IPS-NIHi7 (cell line): ENCODE data around the gene PTGS1.
A peak's percentile ranks its signal among the peaks of the same experiment; 100 is the strongest.
"Not testable (repeated sequence)": the region's sequence is repeated elsewhere in the genome, so short reads cannot be mapped to it uniquely, and the experiment has no call there.

Source experiments
- DNase-seq: peaks from one replicate; pipeline ENCODE4 v3.0.0; 2012; ENCODE audit warnings: mixed read lengths; ENCODE audit errors: extremely low spot score

The PTGS1 gene

GRCh38 chr9:122370869-122371755, at the start of gene PTGS1:
Gene PTGS1 (plus strand): TSS chr9:122371024. CDS start chr9:122371085, 61 bp downstream.
- DNase-seq, result peak; percentile 79

- no peak for DNase-seq
Observed at GRCh38 chr9:122322553-122322952, 48.3 kb upstream of the PTGS1 start.

GRCh38 chr9:122324665-122325064, 46.2 kb upstream of the PTGS1 start:
- DNase-seq, result not testable (repeated sequence)

- DNase-seq, result no peak
Observed at GRCh38 chr9:122325124-122325523, 45.7 kb upstream of the PTGS1 start.

- no peak for DNase-seq
Observed at GRCh38 chr9:122327175-122327574, 43.6 kb upstream of the PTGS1 start.

- DNase-seq, result no peak
Observed at GRCh38 chr9:122329597-122329996, 41.2 kb upstream of the PTGS1 start.

GRCh38 chr9:122330466-122330865, 40.4 kb upstream of the PTGS1 start:
- not testable (repeated sequence) for DNase-seq

- DNase-seq, result no peak
Observed at GRCh38 chr9:122331523-122331927, 39.3 kb upstream of the PTGS1 start.

GRCh38 chr9:122332083-122332482, 38.7 kb upstream of the PTGS1 start:
- DNase-seq, result peak; percentile 52

GRCh38 chr9:122332644-122333043, 38.2 kb upstream of the PTGS1 start:
- DNase-seq, result no peak

- DNase-seq, result no peak
Observed at GRCh38 chr9:122333169-122333808, 37.5 kb upstream of the PTGS1 start.

GRCh38 chr9:122334916-122335315, 35.9 kb upstream of the PTGS1 start:
- no peak for DNase-seq

- no peak for DNase-seq
Observed at GRCh38 chr9:122336189-122336588, 34.6 kb upstream of the PTGS1 start.

GRCh38 chr9:122336866-122337555, 33.8 kb upstream of the PTGS1 start:
- DNase-seq, result peak; percentile 59

GRCh38 chr9:122337556-122337929, 33.3 kb upstream of the PTGS1 start:
- DNase-seq, result no peak

GRCh38 chr9:122338536-122338935, 32.3 kb upstream of the PTGS1 start:
- DNase-seq, result no peak

GRCh38 chr9:122338994-122339393, 31.8 kb upstream of the PTGS1 start:
- no peak for DNase-seq

- DNase-seq, result no peak
Observed at GRCh38 chr9:122339579-122339978, 31.2 kb upstream of the PTGS1 start.

- DNase-seq, result no peak
Observed at GRCh38 chr9:122340161-122340560, 30.7 kb upstream of the PTGS1 start.

- no peak for DNase-seq
Observed at GRCh38 chr9:122342323-122343050, 28.3 kb upstream of the PTGS1 start.

GRCh38 chr9:122346478-122347347, 24.1 kb upstream of the PTGS1 start:
- peak; percentile 44 for DNase-seq
